Left ventricle myocardium superior (tissue), 1 donor: ENCODE results near the gene IST1. TPM values are rescaled to one million over a fixed set of nuclear protein-coding genes. Genes with fewer than 3 reads are reported as not detected.

ENCODE experiments used
- total RNA-seq: library from RNA; stranded (reverse); fragmentation: NEBNext Ultra II Directional; extraction: Animal tissue kit (Norgen Biotek cat#: 25700); gene quantifications from one replicate; pipeline ENCODE4 v1.2.1, GENCODE V29; 2021
- donor health status: DM: no; HTN: yes; CAD: no; lungs with severe emphysema.

IST1 gene
- total RNA-seq, 1 donor from 2014 or later = 110 TPM

Other genes with a start within 250 kb of the IST1 start
- 3.4 TPM for gene PHLPP2, start 170.8 kb upstream of the IST1 start, total RNA-seq
- 33.7 TPM for gene AP1G1, start 86.7 kb upstream of the IST1 start, total RNA-seq
- 14.4 TPM for gene ATXN1L, start 49.6 kb upstream of the IST1 start, total RNA-seq
- gene ZNF821, start 11.3 kb upstream of the IST1 start, total RNA-seq = 3.2 TPM
- gene PKD1L3, start 104.9 kb downstream of the IST1 start, total RNA-seq = 0.22 TPM
- gene DHODH, start 113.2 kb downstream of the IST1 start, total RNA-seq = 6.1 TPM
- gene HP, start 159.0 kb downstream of the IST1 start, total RNA-seq = 80.3 TPM
- gene HPR, start 167.7 kb downstream of the IST1 start, total RNA-seq = 94.9 TPM
- 5.4 TPM for gene TXNL4B, start 198.1 kb downstream of the IST1 start, total RNA-seq
- 43.1 TPM for gene DHX38, start 198.3 kb downstream of the IST1 start, total RNA-seq